GM12878 (cell line): ENCODE results near the gene GALNTL6. TPM values are rescaled to one million over a fixed set of nuclear protein-coding genes. Genes with fewer than 3 reads are reported as not detected.

Source experiments
- ATAC-seq: fragments of 200-7000 bp; cut with Tn5 transposase; 3 replicates; pipeline ENCODE4 v1.9.1; 2020; ENCODE audit warnings: mild to moderate bottlenecking, moderate library complexity
- BruUV-seq: library from RNA; stranded (reverse); fragments of 400-500 nt; replicated peaks from 2 replicates; lab custom pipeline; 2021; lab: Mats Ljungman, UMichigan
- CTCF ChIA-PET: fragments of 300-600 bp; sonication (Branson Sonifier 250); formaldehyde crosslinking; extraction: SDS; loops from one replicate; lab custom pipeline; 2021; ENCODE audit warnings: inconsistent platforms; lab: Yijun Ruan, JAX
- POLR2A ChIA-PET: fragments of 350-600 bp; formaldehyde crosslinking; extraction: SDS; loops from one replicate; lab custom pipeline; 2021; ENCODE audit warnings: inconsistent platforms; lab: Charles Lee
- RAD21 ChIA-PET: fragments of 300-600 bp; sonication (Branson Sonifier 250); formaldehyde crosslinking; loops from one replicate; lab custom pipeline; 2023; ENCODE audit warnings: antibody characterized with exemption; ENCODE audit not compliant: unreplicated experiment; lab: Charles Lee
- SMC1A ChIA-PET: fragments of 300-600 bp; sonication (Branson Sonifier 250); formaldehyde crosslinking; loops from one replicate; lab custom pipeline; 2023; ENCODE audit not compliant: unreplicated experiment, uncharacterized antibody; lab: Charles Lee
- DNase-seq: peaks from one replicate; pipeline ENCODE4 v3.0.0-alpha.2; 2011; ENCODE audit warnings: low read depth, low spot score
- FAIRE-seq: peaks from 3 replicates; lab custom pipeline; 2011; peaks lifted over from hg19 to GRCh38; lab: Jason Lieb, UNC
- H2AFZ ChIP-seq: 2 replicates; pipeline ENCODE4 v1.6.0; 2011; ENCODE audit warnings: low read depth, low read length, control low read depth; ENCODE audit not compliant: control insufficient read depth
- H3K27ac ChIP-seq: 2 replicates; pipeline ENCODE4 v1.5.1; 2011; ENCODE audit warnings: control low read depth; ENCODE audit not compliant: control insufficient read depth, insufficient read depth
- H3K27me3 ChIP-seq, 2 experiments: replicated peaks in 1 of 2; 2 replicates each; pipeline versions ENCODE4 v1.6.0 to v1.6.1; 2011; ENCODE audit warnings: low read length in 1 of 2; ENCODE audit not compliant: control insufficient read depth in 2 of 2, insufficient read depth in 2 of 2
- H3K36me3 ChIP-seq, 2 experiments: 2 replicates each; pipeline ENCODE4 v1.5.1; 2011; ENCODE audit warnings: low read length in 1 of 2; ENCODE audit not compliant: control insufficient read depth in 2 of 2, insufficient read depth in 2 of 2
- H3K4me1 ChIP-seq: 2 replicates; pipeline ENCODE4 v1.6.1; 2011; ENCODE audit warnings: mild to moderate bottlenecking, low read length, moderate library complexity, mixed read lengths; ENCODE audit not compliant: control insufficient read depth, insufficient read depth
- H3K4me2 ChIP-seq: 2 replicates; pipeline ENCODE4 v1.6.0; 2011; ENCODE audit warnings: control low read depth; ENCODE audit not compliant: control insufficient read depth, insufficient read depth
- H3K4me3 ChIP-seq: fragments of 200-600 bp; sonication (generic); 2 replicates; pipeline ENCODE4 v1.5.1; 2016
- H3K79me2 ChIP-seq: 2 replicates; pipeline ENCODE4 v1.6.0; 2011; ENCODE audit warnings: low read length; ENCODE audit not compliant: control insufficient read depth, insufficient read depth
- H3K9ac ChIP-seq: 2 replicates; pipeline ENCODE4 v1.8.0; 2011; ENCODE audit warnings: low read length, control low read depth, mixed read lengths; ENCODE audit not compliant: control insufficient read depth, insufficient read depth
- H3K9me3 ChIP-seq: replicated peaks from 3 replicates; pipeline ENCODE4 v1.5.1; 2011; ENCODE audit warnings: mild to moderate bottlenecking, low read length; ENCODE audit not compliant: control insufficient read depth, insufficient read depth
- H4K20me1 ChIP-seq: 2 replicates; pipeline ENCODE4 v1.6.0; 2011; ENCODE audit not compliant: control insufficient read depth, insufficient read depth
- CBX5 ChIP-seq: sonication (generic); IDR thresholded peaks from 2 replicates; pipeline ENCODE4 v1.6.1; 2016; ENCODE audit warnings: low read depth, moderate library complexity, mild to moderate bottlenecking, inconsistent platforms
- CREB1 ChIP-seq: IDR thresholded peaks from 2 replicates; pipeline ENCODE4 v1.6.1; 2012; ENCODE audit warnings: low read depth, mild to moderate bottlenecking, inconsistent platforms
- EP300 ChIP-seq, 2 experiments: fragments of 150-350 bp in 1 of 2; IDR thresholded peaks; 2 replicates each; pipeline ENCODE4 v1.6.1; 2011 to 2012; ENCODE audit warnings: low read depth in 2 of 2, low read length in 2 of 2, borderline replicate concordance in 1 of 2, improper control_type of control experiment in 1 of 2, inconsistent platforms in 1 of 2; ENCODE audit not compliant: control insufficient read depth in 1 of 2
- NFXL1 ChIP-seq: fragments of 450-650 bp; IDR thresholded peaks from 2 replicates; pipeline ENCODE4 v1.6.1; 2017; ENCODE audit warnings: antibody characterized with exemption, mild to moderate bottlenecking, borderline replicate concordance
- SMAD5 ChIP-seq: IDR thresholded peaks from 2 replicates; pipeline ENCODE4 v1.6.1; 2016; ENCODE audit warnings: antibody characterized with exemption, low read depth
- whole genome bisulfite sequencing: methylation state at CpG from one replicate; pipeline ENCODE4 v1.1.6; 2016; ENCODE audit warnings: low lambda C conversion rate; ENCODE audit not compliant: insufficient replicate concordance, insufficient coverage; ENCODE audit errors: missing lambda C conversion rate; 5-methylcytosine and 5-hydroxymethylcytosine counted together
- in situ Hi-C: fragments of 300-500 bp; cut with MboI; formaldehyde crosslinking; loops from 9 replicates; pipeline ENCODE4 v1.14.3; 2018; ENCODE audit warnings: mixed read lengths
- intact Hi-C: fragments of 100-400 bp; cut with micrococcal nuclease; formaldehyde crosslinking; loops from one replicate; pipeline ENCODE4 v1.14.2; 2022; ENCODE audit not compliant: unreplicated experiment
- polyA plus RNA-seq, 11 experiments: library from polyadenylated mRNA; depleted of rRNA in 4 of 11; unstranded in 6 of 11; stranded (reverse) in 5 of 11; fragments of >200 nt; fragmentation: Nextera tagmentation in 4 of 11; fragmentation: Illumina TruSeq in 1 of 11; extraction: Ambion mirVana in 4 of 11; extraction: Trizol in 1 of 11; gene quantifications; 1 replicate in 1 of 11; 2 replicates in 10 of 11; pipeline versions ENCODE4 v1.2.1 to v1.2.3, GENCODE V29; 2011 to 2016; ENCODE audit warnings: inconsistent platforms in 2 of 11, missing spikeins in 2 of 11, low read depth in 1 of 11
- total RNA-seq, 4 experiments: library from RNA; depleted of rRNA in 3 of 4; stranded (reverse); fragments of >200 nt in 3 of 4; fragmentation: Illumina TruSeq in 1 of 4; extraction: Trizol in 1 of 4; gene quantifications; 2 replicates each; pipeline versions ENCODE4 v1.2.1 to v1.2.3, GENCODE V29; 2013 to 2021
- TF ChIP-seq, protein P1 (sequence below): fragments of 450-650 bp; formaldehyde crosslinking; IDR thresholded peaks from 2 replicates; pipeline ENCODE4 v1.5.0; 2022; ENCODE audit warnings: mild to moderate bottlenecking, missing genetic modification characterization
- TF ChIP-seq, protein P2 (sequence below): IDR thresholded peaks from 2 replicates; pipeline ENCODE4 v1.6.1; 2011; ENCODE audit warnings: low read depth, mild to moderate bottlenecking, low read length, moderate library complexity, borderline replicate concordance; ENCODE audit errors: extremely low read depth
- TF ChIP-seq, protein P3 (sequence below): IDR thresholded peaks from 2 replicates; pipeline ENCODE4 v1.6.1; 2011; ENCODE audit warnings: low read depth, low read length, improper control_type of control experiment, borderline replicate concordance

GALNTL6 gene
- total and polyA plus RNA-seq, 10 of the 15 experiments (the other 5 are each of a cell fraction or from before 2014, with no cell fraction given), result 0.01 to 0.29 TPM; not detected in 8

DNA sequence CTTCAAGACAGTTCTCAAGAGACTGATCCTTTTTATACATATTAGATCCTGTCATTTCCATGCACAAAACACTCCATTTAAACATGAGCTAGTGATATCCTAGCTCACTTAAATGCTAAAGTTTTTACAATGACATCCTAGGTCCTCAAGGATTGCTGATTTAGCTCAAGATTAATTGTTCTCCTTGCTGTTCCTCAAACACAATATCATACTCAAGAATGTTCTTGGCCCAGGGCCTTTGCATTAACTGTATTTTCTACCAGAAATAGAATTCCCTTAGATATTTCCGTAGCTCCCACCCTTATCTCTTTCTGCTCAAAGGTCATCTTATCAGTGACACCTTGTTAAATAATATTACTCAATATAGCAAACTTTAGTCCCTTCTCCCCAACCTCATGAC is 270.1 kb downstream of the GALNTL6 start (continued):
- TF ChIP-seq, protein P1, sequence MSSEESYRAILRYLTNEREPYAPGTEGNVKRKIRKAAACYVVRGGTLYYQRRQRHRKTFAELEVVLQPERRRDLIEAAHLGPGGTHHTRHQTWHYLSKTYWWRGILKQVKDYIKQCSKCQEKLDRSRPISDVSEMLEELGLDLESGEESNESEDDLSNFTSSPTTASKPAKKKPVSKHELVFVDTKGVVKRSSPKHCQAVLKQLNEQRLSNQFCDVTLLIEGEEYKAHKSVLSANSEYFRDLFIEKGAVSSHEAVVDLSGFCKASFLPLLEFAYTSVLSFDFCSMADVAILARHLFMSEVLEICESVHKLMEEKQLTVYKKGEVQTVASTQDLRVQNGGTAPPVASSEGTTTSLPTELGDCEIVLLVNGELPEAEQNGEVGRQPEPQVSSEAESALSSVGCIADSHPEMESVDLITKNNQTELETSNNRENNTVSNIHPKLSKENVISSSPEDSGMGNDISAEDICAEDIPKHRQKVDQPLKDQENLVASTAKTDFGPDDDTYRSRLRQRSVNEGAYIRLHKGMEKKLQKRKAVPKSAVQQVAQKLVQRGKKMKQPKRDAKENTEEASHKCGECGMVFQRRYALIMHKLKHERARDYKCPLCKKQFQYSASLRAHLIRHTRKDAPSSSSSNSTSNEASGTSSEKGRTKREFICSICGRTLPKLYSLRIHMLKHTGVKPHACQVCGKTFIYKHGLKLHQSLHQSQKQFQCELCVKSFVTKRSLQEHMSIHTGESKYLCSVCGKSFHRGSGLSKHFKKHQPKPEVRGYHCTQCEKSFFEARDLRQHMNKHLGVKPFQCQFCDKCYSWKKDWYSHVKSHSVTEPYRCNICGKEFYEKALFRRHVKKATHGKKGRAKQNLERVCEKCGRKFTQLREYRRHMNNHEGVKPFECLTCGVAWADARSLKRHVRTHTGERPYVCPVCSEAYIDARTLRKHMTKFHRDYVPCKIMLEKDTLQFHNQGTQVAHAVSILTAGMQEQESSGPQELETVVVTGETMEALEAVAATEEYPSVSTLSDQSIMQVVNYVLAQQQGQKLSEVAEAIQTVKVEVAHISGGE, result no peak
- TF ChIP-seq CBX5, result no peak

DNA sequence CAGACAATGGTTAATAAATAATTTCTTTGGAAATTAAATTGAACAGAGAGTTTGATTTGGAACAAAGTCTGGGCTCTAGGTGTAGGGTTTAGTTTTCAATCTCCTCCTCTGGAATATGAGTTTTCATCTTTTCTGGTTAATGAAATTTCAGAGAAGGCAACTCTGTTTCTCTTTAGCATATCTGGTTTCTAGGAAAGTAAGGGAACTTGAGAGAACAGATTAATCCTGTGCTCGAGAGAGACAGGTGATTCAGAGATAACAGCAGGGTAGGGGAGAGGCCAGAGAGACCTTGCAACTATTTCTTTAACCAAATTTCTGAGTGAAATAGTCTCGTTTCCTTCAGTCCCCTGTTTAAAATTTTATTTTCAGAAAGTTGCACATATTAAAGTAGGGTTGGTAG is 275.4 kb downstream of the GALNTL6 start:
- no peak for FAIRE-seq
- ChIA-PET CTCF (no interaction called here), SMC1A (no interaction called here), POLR2A (no interaction called here), RAD21 (no interaction called here)
- no peaks in the 10 kb centered on the region for H3K79me2 ChIP-seq
- H3K4me3 ChIP-seq, result no peak overlapping the region
- H3K36me3 ChIP-seq, result no peaks in the 10 kb centered on the region
- H3K4me1 ChIP-seq, result no peaks in the 10 kb centered on the region
- 0% methylated on average over 2 of the region's 2 CpGs for WGBS
- no peak overlapping the region for H2AFZ ChIP-seq
- intact Hi-C loops (no loop called here), in situ Hi-C loops (no loop called here)
- no peak overlapping the region for H3K27ac ChIP-seq
- ATAC-seq, result no peak
- TF ChIP-seq NFXL1 (no peak), EP300 (IDR thresholded peaks at IDR 0.05; ENCODE audit: borderline replicate concordance in 1 of 2, control insufficient read depth in 1 of 2, low read depth in 2 of 2, low read length in 2 of 2) (no peak), CREB1 (no peak), SMAD5 (no peak)
- TF ChIP-seq, protein P2, sequence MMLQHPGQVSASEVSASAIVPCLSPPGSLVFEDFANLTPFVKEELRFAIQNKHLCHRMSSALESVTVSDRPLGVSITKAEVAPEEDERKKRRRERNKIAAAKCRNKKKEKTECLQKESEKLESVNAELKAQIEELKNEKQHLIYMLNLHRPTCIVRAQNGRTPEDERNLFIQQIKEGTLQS, result no peak
- TF ChIP-seq, protein P3, sequence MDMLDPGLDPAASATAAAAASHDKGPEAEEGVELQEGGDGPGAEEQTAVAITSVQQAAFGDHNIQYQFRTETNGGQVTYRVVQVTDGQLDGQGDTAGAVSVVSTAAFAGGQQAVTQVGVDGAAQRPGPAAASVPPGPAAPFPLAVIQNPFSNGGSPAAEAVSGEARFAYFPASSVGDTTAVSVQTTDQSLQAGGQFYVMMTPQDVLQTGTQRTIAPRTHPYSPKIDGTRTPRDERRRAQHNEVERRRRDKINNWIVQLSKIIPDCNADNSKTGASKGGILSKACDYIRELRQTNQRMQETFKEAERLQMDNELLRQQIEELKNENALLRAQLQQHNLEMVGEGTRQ, result no peak
- H3K27me3 ChIP-seq, result no peaks in the 10 kb centered on the region
- BruUV-seq, result no TSS peak
- H3K9me3 ChIP-seq, result no peaks in the 10 kb centered on the region
- no peak overlapping the region for H3K4me2 ChIP-seq
- no peaks in the 10 kb centered on the region for H4K20me1 ChIP-seq
- DNase-seq, result no peak
- no peak overlapping the region for H3K9ac ChIP-seq
